Stimulated activated CD8-positive, alpha-beta memory T cell treated with anti-CD3 and anti-CD28 coated beads, Interleukin-7, amount 100 ng/mL, for 48 hours (primary cell): ENCODE measurements around the gene LCE1C.

Source experiments
- DNase-seq, 2 donors: peaks; one replicate each; pipeline ENCODE4 v3.0.0-alpha.2; 2020; ENCODE audit warnings: low read depth in 1 of 2; ENCODE audit errors: extremely low read depth in 1 of 2

Gene LCE1C

GRCh38 chr1:152806576-152806975, at the start of gene LCE1C:
TSS of gene LCE1C (minus strand) at chr1:152806651. CDS start at chr1:152805478, 1,173 bp downstream.
- DNase-seq, result no peak

GRCh38 chr1:152855661-152856060, 49.2 kb upstream of the LCE1C start:
- DNase-seq, result no peak

GRCh38 chr1:152842556-152842955, 36.1 kb upstream of the LCE1C start, which contains the start of gene LCE6A:
TSS of gene LCE6A (plus strand) at chr1:152842856. CDS start at chr1:152843521, 665 bp downstream.
- DNase-seq, result no peak

GRCh38 chr1:152836870-152837269, 30.4 kb upstream of the LCE1C start:
- no peak for DNase-seq

- no peak for DNase-seq
These were observed 20.7 kb upstream of the LCE1C start, which contains the start of gene LCE1A for GRCh38 chr1:152827173-152827572. TSS of gene LCE1A (plus strand) at chr1:152827473. CDS start at chr1:152827473, 0 bp downstream.

- DNase-seq, result no peak
These were observed 18.5 kb upstream of the LCE1C start for GRCh38 chr1:152824964-152825363.

GRCh38 chr1:152823294-152823693, 16.8 kb upstream of the LCE1C start:
- no peak for DNase-seq

- DNase-seq, result no peak
These were observed 10.9 kb upstream of the LCE1C start for GRCh38 chr1:152817309-152817708.

- DNase-seq, result no peak
These were observed 5.2 kb upstream of the LCE1C start, which contains the start of gene LCE1B for GRCh38 chr1:152811671-152812070. TSS of gene LCE1B (plus strand) at chr1:152811971. CDS start at chr1:152812447, 476 bp downstream.

- no peak for DNase-seq
These were observed 4.6 kb upstream of the LCE1C start for GRCh38 chr1:152811050-152811449.

GRCh38 chr1:152801333-152801732, 5.1 kb downstream of the LCE1C start:
- DNase-seq, result no peak

GRCh38 chr1:152796421-152796820, 10.0 kb downstream of the LCE1C start, which contains the start of gene LCE1D:
TSS of gene LCE1D (plus strand) at chr1:152796721. CDS start at chr1:152797795, 1,074 bp downstream.
- DNase-seq, result no peak

GRCh38 chr1:152795686-152796085, 10.8 kb downstream of the LCE1C start:
- no peak for DNase-seq

GRCh38 chr1:152786077-152786476, 20.4 kb downstream of the LCE1C start, which contains the start of gene LCE1E:
TSS of gene LCE1E (plus strand) at chr1:152786257. CDS start at chr1:152787300, 1,043 bp downstream.
- DNase-seq, result no peak

- no peak for DNase-seq
These were observed 23.4 kb downstream of the LCE1C start for GRCh38 chr1:152783095-152783494.

- no peak for DNase-seq
These were observed 28.8 kb downstream of the LCE1C start for GRCh38 chr1:152777510-152778137.

GRCh38 chr1:152776361-152776760, 30.1 kb downstream of the LCE1C start:
- no peak for DNase-seq

- DNase-seq, result no peak
These were observed 31.6 kb downstream of the LCE1C start, which contains the start of gene LCE1F for GRCh38 chr1:152774875-152775274. TSS of gene LCE1F (plus strand) at chr1:152775140. CDS start at chr1:152776372, 1,232 bp downstream.

GRCh38 chr1:152770411-152770810, 36.0 kb downstream of the LCE1C start:
- DNase-seq, result no peak

- DNase-seq, result no peak
These were observed 37.5 kb downstream of the LCE1C start for GRCh38 chr1:152768847-152769533.

GRCh38 chr1:152761609-152762213, 44.7 kb downstream of the LCE1C start:
- DNase-seq, result no peak
